ENCODE measurements around the gene ELOVL3. TPM values are rescaled to one million over a fixed set of nuclear protein-coding genes. Genes with fewer than 3 reads are reported as not detected.
"Not testable (repeated sequence)": the region's sequence is repeated elsewhere in the genome, so short reads cannot be mapped to it uniquely, and the experiment has no call there.

ELOVL3 gene
- total and polyA plus RNA-seq, 2 experiments from 2014 or later, result 0.59 TPM; not detected in 1

- H3F3A ChIP-seq (replicated peaks; ENCODE audit: low read depth); H3K27me3 Mint-ChIP-seq (ENCODE audit: insufficient read depth, low read depth, poor library complexity); H4K20me1 ChIP-seq (replicated peaks; ENCODE audit: insufficient read depth); H3K4me1 Mint-ChIP-seq; H2AFZ ChIP-seq; H3K4me3 Mint-ChIP-seq; ATAC-seq; H3K36me3 Mint-ChIP-seq (ENCODE audit: low read depth); H3K27me3 ChIP-seq (ENCODE audit: insufficient read depth); H3K4me3 ChIP-seq; H3K27ac ChIP-seq (ENCODE audit: low read depth); H3K4me2 ChIP-seq; H3K36me3 ChIP-seq (ENCODE audit: insufficient read depth); H3K79me2 ChIP-seq (replicated peaks; ENCODE audit: insufficient read depth); H3K27ac Mint-ChIP-seq; H3K4me1 ChIP-seq (ENCODE audit: insufficient read depth); DNase-seq (ENCODE audit: low spot score); H3K9me2 ChIP-seq (ENCODE audit: insufficient read depth): not testable (repeated sequence)
- H3K9me3 Mint-ChIP-seq, result peaks cover 73% of the 10 kb centered on the region
These were observed 36.9 kb upstream of the ELOVL3 start for GRCh38 chr10:102188941-102189898.

GRCh38 chr10:102191956-102192355 lies 34.1 kb upstream of the ELOVL3 start:
- no peak overlapping the region for H2AFZ ChIP-seq
- H3K27ac ChIP-seq (ENCODE audit: low read depth), result no peak overlapping the region
- H4K20me1 ChIP-seq (replicated peaks; ENCODE audit: insufficient read depth), result no peaks in the 10 kb centered on the region
- H3K36me3 ChIP-seq (ENCODE audit: insufficient read depth), result no peaks in the 10 kb centered on the region; the same call in 1 of the 2 replicates
- no peak overlapping the region for H3K4me3 ChIP-seq
- H3K9me2 ChIP-seq (ENCODE audit: insufficient read depth), result no peaks in the 10 kb centered on the region
- H3K79me2 ChIP-seq (replicated peaks; ENCODE audit: insufficient read depth), result no peaks in the 10 kb centered on the region
- peaks cover 60% of the 10 kb centered on the region for H3K9me3 Mint-ChIP-seq
- no peaks in the 10 kb centered on the region for H3K4me1 ChIP-seq (ENCODE audit: insufficient read depth)
- DNase-seq (ENCODE audit: low spot score), result no peak
- no peaks in the 10 kb centered on the region for H3K27me3 Mint-ChIP-seq (ENCODE audit: insufficient read depth, low read depth, poor library complexity)
- ATAC-seq, result no peak
- no peak overlapping the region for H3K27ac Mint-ChIP-seq
- no peak overlapping the region for H3K4me2 ChIP-seq
- H3K36me3 Mint-ChIP-seq (ENCODE audit: low read depth), result peaks cover 3% of the 10 kb centered on the region; the same call in 1 of the 3 replicates
- TF ChIP-seq EZH2phosphoT487 (IDR thresholded peaks at IDR 0.05; ENCODE audit: unreplicated experiment) (no peak), ZNF331 (CRISPR knock-in tag; IDR thresholded peaks at IDR 0.05; ENCODE audit: low read depth) (no peak), STAT1 (IDR thresholded peaks at IDR 0.05; ENCODE audit: unreplicated experiment) (no peak), CREB1 (CRISPR knock-in tag; IDR thresholded peaks at IDR 0.05; ENCODE audit: low read depth) (no peak), NANOG (IDR thresholded peaks at IDR 0.05; ENCODE audit: borderline replicate concordance) (no peak), ZNF114 (CRISPR knock-in tag; IDR thresholded peaks at IDR 0.05) (no peak)
- TF ChIP-seq, protein P1, sequence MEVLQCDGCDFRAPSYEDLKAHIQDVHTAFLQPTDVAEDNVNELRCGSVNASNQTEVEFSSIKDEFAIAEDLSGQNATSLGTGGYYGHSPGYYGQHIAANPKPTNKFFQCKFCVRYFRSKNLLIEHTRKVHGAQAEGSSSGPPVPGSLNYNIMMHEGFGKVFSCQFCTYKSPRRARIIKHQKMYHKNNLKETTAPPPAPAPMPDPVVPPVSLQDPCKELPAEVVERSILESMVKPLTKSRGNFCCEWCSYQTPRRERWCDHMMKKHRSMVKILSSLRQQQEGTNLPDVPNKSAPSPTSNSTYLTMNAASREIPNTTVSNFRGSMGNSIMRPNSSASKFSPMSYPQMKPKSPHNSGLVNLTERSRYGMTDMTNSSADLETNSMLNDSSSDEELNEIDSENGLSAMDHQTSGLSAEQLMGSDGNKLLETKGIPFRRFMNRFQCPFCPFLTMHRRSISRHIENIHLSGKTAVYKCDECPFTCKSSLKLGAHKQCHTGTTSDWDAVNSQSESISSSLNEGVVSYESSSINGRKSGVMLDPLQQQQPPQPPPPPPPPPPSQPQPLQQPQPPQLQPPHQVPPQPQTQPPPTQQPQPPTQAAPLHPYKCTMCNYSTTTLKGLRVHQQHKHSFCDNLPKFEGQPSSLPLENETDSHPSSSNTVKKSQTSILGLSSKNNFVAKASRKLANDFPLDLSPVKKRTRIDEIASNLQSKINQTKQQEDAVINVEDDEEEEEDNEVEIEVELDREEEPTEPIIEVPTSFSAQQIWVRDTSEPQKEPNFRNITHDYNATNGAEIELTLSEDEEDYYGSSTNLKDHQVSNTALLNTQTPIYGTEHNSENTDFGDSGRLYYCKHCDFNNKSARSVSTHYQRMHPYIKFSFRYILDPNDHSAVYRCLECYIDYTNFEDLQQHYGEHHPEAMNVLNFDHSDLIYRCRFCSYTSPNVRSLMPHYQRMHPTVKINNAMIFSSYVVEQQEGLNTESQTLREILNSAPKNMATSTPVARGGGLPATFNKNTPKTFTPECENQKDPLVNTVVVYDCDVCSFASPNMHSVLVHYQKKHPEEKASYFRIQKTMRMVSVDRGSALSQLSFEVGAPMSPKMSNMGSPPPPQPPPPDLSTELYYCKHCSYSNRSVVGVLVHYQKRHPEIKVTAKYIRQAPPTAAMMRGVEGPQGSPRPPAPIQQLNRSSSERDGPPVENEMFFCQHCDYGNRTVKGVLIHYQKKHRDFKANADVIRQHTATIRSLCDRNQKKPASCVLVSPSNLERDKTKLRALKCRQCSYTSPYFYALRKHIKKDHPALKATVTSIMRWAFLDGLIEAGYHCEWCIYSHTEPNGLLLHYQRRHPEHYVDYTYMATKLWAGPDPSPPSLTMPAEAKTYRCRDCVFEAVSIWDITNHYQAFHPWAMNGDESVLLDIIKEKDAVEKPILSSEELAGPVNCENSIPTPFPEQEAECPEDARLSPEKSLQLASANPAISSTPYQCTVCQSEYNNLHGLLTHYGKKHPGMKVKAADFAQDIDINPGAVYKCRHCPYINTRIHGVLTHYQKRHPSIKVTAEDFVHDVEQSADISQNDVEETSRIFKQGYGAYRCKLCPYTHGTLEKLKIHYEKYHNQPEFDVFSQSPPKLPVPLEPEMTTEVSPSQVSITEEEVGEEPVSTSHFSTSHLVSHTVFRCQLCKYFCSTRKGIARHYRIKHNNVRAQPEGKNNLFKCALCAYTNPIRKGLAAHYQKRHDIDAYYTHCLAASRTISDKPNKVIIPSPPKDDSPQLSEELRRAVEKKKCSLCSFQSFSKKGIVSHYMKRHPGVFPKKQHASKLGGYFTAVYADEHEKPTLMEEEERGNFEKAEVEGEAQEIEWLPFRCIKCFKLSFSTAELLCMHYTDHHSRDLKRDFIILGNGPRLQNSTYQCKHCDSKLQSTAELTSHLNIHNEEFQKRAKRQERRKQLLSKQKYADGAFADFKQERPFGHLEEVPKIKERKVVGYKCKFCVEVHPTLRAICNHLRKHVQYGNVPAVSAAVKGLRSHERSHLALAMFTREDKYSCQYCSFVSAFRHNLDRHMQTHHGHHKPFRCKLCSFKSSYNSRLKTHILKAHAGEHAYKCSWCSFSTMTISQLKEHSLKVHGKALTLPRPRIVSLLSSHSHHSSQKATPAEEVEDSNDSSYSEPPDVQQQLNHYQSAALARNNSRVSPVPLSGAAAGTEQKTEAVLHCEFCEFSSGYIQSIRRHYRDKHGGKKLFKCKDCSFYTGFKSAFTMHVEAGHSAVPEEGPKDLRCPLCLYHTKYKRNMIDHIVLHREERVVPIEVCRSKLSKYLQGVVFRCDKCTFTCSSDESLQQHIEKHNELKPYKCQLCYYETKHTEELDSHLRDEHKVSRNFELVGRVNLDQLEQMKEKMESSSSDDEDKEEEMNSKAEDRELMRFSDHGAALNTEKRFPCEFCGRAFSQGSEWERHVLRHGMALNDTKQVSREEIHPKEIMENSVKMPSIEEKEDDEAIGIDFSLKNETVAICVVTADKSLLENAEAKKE (CRISPR knock-in tag; IDR thresholded peaks at IDR 0.05), result no peak
- TF ChIP-seq, protein P2, sequence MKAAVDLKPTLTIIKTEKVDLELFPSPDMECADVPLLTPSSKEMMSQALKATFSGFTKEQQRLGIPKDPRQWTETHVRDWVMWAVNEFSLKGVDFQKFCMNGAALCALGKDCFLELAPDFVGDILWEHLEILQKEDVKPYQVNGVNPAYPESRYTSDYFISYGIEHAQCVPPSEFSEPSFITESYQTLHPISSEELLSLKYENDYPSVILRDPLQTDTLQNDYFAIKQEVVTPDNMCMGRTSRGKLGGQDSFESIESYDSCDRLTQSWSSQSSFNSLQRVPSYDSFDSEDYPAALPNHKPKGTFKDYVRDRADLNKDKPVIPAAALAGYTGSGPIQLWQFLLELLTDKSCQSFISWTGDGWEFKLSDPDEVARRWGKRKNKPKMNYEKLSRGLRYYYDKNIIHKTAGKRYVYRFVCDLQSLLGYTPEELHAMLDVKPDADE (IDR thresholded peaks at IDR 0.05), result no peak
- no peaks in the 10 kb centered on the region for H3K4me1 Mint-ChIP-seq
- H3F3A ChIP-seq (replicated peaks; ENCODE audit: low read depth), result no peaks in the 10 kb centered on the region
- no peak overlapping the region for H3K4me3 Mint-ChIP-seq
- H3K27me3 ChIP-seq (ENCODE audit: insufficient read depth), result no peaks in the 10 kb centered on the region

Measured in GM23338 (cell line).